Adipose tissue (tissue), 3 donors: ENCODE results near the gene FILIP1L. TPM values are rescaled to one million over a fixed set of nuclear protein-coding genes. Genes with fewer than 3 reads are reported as not detected.

Experiments used
- H3K27ac ChIP-seq: one replicate; pipeline ENCODE4 v1.5.1; 2013; ENCODE audit warnings: low read depth, low read length
- WGBS, 3 donors: extraction: QIAGEN DNeasy Blood & Tissue Kit; methylation state at CpG; one replicate each; pipeline ENCODE4 v1.1.7; 2013; 5-methylcytosine and 5-hydroxymethylcytosine counted together
- polyA plus RNA-seq, 3 donors: library from polyadenylated mRNA; stranded (reverse); fragments of 200-250 nt; gene quantifications; one replicate each; pipeline ENCODE4 v1.2.3, GENCODE V29; 2013
- donor health status: healthy with polysubstance abuse.
- donor health status: Bipolar disorder and iron deficiency.
- donor health status: healthy.

FILIP1L gene
- polyA plus RNA-seq, 3 donors: 8.4 to 71.3 (median 27.2) TPM

DNA sequence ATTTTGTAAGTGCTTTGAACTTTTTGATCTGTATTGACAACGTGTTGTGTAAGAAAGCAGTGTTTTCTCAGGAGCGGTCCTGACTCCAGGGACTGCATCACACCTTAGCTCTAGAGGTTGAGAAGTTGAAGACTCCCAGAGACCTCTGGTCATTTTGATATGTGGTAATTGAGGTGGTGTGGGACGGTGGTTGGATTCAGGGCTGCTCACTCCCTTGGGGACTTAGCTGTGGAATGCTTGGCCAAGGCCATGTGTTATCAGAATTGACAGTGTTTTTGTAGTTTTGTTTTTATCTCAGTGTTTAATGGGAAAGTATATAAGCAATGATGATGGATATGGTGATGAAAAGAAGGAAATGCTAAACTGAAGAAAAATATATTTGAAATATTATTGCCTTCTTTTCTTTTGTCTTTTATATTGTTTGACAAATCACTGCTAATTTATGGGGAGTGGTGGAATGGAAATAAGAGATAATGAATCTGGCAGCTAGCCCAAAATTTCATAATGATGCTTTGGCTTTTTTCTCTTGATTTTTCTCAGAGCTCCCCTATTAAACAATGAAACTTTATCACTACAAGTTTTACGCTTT, 280.6 kb downstream of the FILIP1L start:
- H3K27ac ChIP-seq: no peak overlapping the region
- 45 to 60% (median 54%) methylated on average over 4 of the region's 4 CpGs for WGBS, 3 donors

DNA sequence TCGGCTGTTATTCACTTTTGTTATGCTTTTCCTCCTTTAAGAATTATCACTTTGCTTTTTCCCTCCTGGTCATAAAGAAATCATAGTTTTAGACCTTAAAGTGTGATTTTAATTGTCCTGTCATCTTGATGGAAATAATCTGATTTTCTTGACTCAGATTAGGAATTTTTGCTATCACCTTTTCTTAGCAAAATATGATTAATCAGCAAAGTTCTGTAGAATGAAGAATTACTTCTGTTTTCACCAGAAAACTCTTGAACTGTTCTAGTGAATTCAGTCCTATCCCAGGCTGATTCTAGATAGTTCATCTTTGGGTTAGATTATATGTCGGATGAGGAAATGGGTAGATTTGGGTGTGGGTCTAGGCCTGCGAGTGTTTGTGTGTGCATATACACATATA, 284.5 kb downstream of the FILIP1L start:
- 92 to 94% (median 94%) methylated on average over 3 of the region's 3 CpGs for WGBS, 3 donors
- no peak overlapping the region for H3K27ac ChIP-seq

DNA sequence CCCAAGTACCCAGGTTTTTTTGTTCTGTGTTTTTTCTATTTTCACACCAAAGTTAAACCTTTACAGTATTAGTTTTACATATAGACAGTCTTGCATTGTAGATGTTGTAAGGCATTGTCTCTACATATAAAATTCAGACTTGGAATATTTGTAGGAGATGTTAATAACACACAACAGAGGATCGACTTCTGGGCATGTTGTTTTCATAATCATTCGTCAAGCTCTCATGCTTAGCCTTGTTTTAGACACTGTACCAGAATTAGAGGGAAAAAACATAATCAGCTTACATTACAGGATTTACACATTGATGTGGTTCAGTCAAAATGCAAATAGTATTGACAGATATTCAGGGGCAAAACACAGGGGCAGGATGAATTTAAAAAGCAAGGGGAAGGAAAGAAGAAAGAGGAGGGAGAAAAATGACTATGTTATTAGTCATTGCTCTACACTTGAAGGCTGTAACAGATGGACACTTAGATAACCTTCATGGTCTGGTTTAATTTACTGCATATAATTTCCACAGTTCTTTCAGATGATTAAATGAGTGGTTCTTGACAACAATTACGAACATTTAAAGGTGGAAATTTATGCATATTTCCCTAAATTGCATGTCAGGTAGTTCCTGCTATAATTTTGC, 289.2 kb downstream of the FILIP1L start:
- WGBS, 3 donors: 62 to 68% (median 67%) methylated on average over 3 of the region's 3 CpGs
- no peak overlapping the region for H3K27ac ChIP-seq

DNA sequence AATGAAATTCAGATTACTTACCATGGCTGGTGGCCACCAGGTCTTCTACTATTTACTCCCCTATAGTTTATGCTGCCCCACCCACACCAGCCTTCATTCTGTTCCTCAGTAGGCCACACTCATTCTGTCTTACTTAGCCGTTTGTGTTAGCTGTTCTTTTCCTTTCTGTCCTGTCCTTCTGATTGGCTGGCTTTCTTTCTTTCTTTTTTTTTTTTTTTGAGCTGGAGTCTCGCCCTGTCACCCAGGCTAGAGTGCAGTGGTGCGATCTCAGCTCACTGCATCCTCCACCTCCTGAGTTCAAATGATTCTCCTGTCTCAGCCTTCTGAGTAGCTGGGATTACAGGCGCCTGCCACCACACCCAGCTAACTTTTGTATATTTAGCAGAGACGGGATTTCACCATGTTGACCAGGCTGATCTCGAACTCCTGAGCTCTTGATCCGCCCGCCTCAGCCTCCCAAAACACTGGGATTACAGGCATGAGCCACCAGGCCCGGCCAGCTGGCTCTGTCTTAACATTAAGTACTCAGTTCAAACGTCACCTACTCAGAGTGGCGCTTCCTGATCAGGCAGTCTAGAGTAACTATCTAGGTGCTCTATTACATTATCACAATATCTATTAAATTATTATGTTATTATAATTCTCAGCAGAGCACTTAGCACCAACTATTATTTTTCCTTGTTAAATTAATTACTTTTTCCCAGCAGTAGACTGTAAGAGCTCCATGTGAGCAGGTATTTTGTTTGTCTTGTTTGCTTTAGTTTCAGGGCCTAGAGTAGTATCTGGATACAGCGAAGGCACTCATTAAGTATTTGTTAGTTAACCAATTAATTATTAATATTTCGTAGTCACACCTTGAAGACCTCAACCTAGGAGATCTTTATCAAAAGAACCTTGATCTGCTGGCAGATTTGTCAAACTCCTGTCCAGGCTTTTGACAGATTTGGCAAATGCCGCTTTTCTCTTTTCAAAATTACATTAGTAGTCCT, 290.3 kb downstream of the FILIP1L start:
- WGBS, 3 donors: 71 to 86% (median 79%) methylated on average over 14 of the region's 14 CpGs
- H3K27ac ChIP-seq: no peak overlapping the region

DNA sequence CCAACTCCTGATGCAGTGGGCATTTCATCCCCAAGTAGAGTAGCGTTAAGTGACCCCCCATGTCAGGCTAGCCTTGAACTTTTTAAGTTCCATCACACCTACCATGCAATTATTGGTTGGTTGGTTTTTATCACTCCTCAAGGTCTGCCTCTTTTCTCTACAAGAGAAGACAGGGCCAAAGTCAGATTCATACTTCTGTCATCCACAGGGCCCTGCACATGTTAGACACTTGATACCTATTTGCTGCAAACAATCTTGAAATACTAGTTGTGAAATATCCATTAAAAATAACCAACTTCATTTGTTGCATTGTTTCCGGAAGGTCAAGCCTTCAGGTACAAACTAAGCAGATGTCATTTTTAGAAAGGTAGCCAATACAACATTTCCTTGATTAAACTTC, 295.5 kb downstream of the FILIP1L start:
- 84 to 95% (median 86%) methylated on average over 2 of the region's 2 CpGs for WGBS, 3 donors
- H3K27ac ChIP-seq: no peak overlapping the region

DNA sequence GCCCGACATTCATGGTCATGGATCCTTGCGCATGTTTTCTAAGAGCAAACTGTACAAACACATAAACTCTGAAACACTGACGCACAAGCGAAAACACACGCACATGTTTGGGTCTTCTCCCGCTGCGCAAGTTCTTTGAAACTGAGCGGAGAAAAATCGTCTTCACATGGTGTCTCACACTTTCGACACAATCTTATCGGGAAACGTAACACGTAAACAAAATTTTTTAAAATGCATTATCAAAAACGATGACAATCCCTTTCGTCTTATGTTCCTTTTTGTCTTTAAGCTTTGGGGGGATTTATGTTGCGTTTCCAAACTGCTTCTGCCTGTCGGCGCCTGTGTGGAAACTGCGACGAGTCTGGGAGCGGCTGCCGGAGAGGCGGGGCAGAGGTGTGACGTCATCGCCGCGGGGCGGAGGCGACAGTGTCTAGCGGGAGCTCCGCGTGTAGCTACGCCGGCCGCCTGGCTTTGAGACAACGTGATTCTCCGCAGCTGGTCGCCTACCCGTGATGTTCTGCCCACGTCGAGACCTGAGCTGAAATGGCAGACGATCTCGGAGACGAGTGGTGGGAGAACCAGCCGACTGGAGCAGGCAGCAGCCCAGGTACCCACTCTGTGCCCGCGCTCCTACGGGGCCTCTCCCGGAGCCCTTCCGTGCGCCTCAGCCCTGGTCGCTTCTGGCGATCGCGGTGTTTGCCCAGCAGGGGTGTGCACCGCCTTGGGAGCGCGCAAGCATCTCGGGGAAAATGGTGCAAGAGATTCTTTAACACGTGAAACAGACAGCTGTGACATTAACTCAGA, 296.7 kb downstream of the FILIP1L start, which contains the start of gene CMSS1:
TSS of gene CMSS1 (plus strand) at position 426 of the 804 bp plus-strand sequence.
- no peak within 1 kb of the TSS for H3K27ac ChIP-seq
- 0 to 1% (median 0%) methylated on average over 60 of the region's 60 CpGs for WGBS, 3 donors

DNA sequence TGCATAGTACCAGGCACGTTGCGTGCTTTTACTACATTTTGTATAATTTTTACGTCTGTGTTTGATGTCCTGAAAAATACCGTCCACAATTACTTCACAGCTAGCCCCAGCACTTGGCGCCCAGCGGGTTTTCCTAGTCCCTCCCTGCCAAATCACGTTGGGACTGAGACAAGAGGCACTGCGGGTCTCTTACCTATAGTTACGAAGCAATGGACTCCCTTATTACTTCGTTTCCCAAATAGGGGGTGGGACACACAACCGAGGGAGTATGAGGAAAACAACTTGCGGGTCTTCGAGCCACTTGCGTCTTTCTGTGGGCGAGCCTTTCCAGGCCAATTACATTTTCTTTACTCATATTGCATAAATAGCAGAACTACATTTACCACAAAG, 297.3 kb downstream of the FILIP1L start:
- no peak overlapping the region for H3K27ac ChIP-seq
- 1 to 3% (median 3%) methylated on average over 15 of the region's 15 CpGs for WGBS, 3 donors

DNA sequence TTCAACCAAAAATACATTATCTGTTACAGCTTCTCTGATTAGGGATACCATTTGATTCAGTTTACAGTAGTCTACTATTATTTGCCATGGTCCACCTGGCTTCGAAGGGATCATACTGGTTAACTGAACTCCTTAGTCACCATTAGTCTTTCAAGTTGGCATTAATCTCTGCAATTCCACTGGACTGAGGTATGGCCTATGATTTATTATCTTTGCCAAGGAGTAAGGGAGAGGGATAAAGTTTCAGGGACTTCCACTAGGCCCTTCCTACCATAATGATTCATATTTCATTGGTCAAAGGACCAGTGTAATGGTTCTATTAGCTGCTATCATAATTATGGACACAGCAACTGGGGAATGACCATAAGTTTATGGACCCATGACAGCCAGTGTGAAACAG, 303.9 kb downstream of the FILIP1L start:
- H3K27ac ChIP-seq: no peak overlapping the region
- 93 to 97% (median 95%) methylated on average over 1 of the region's 1 CpG for WGBS, 3 donors

DNA sequence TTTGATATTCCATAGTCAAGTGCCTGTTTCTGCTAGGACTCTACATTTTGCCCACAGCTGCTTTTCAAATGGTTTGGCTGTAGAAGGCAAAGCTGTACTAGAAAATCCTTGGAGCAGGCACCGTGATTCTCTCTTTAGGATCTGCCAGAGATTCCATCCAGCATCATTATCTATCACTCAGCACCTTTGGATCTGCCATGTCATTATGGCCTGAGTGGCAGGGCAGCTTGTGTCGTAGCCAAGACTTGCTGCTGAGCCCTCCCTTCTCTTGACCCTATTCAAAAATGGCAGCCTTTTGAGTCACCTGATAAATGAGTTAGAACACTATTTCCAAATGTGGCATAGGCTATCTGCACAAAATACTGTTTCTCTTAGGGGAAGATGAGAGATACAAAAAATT, 304.7 kb downstream of the FILIP1L start:
- 82 to 91% (median 89%) methylated on average over 2 of the region's 2 CpGs for WGBS, 3 donors
- H3K27ac ChIP-seq: no peak overlapping the region

DNA sequence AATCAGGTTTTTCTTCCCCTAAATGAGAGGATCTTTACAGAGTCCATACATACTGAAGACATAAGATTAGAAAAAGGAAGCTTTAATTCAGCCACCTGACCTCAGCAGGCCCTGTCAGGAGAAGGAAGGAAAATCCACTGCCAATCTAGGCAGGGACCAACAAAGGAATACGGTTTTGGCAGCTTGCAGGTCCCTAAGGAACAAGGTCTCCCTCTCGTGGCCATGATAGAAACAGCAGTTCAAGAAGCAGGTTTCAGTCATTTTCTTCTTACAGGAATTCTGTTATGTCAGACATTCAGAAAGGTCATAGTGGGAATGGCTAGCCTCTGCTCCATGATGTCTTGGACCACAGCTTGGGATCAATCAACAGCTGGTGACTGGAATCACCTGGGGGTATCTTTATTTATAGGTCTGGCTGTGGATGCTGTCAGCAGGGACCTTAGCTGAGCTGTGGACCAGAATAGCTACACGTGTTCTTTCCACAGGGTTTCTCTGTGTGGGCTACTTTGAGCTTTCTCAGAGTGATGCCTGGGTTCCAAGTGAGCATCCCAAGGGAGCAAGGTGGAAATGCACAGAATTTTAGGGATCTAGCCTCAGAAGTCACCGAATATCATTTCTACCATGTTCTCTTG, 306.0 kb downstream of the FILIP1L start:
- H3K27ac ChIP-seq: no peak overlapping the region
- 46 to 52% (median 47%) methylated on average over 4 of the region's 4 CpGs for WGBS, 3 donors

DNA sequence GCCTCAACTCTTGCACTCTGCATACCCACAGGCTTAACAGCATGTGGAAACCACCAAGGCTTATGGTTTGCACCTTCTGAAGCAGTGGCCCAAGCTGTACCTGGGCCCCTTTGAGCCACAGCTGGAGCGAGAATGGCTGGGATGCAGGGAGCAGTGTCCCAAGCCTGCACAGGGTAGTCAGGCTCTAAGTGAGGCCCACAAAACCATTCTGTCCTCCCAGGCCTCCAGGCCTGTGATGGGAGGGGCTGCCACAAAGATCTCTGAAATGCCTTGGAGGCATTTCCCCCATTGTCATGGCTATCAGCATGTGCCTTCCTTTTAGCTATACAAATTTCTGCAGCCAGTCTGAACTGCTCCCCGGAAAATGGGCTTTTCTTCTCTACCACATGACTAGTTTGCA, 309.1 kb downstream of the FILIP1L start:
- 93 to 100% (median 94%) methylated on average over 2 of the region's 2 CpGs for WGBS, 3 donors
- H3K27ac ChIP-seq: no peak overlapping the region

DNA sequence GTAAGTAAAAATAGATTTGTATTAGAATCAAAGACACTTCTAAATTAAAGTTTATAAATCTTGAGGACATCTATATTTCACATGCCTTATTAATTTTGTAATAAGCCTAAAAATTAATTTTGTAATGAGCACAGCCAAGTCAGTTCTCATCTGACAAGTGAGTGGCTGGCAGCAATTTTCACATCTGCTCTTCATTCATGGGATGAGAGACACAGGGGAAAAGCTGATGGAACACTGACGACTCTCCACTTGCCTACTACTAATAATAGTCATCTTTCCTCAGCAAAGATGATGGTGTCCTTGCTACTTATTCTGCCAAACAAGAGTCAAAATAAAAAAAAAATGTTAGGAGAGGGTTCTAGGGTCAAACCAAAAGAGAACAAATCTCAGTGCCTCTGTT, 311.0 kb downstream of the FILIP1L start:
- WGBS, 3 donors: 69 to 87% (median 75%) methylated on average over 1 of the region's 1 CpG
- H3K27ac ChIP-seq: no peak overlapping the region

DNA sequence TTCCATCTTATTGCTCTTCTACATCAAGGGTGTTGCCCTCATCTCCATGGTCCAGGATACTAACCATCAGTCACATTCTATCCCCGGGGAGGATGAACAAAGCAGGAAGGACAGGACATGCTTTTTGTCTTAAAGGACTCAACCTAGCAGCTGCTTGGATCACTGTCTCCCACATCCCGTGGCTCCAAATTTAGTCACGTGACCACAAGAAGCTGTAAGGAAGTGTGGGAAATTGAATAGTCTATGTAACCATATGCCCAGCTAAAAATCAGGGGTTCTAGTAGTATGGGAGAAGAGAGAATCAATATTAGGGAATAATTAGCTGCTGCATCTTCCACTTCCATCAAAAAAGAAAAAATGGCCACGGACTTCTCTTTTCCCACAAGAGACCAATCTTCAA, 314.9 kb downstream of the FILIP1L start:
- 82 to 87% (median 83%) methylated on average over 4 of the region's 4 CpGs for WGBS, 3 donors
- H3K27ac ChIP-seq: no peak overlapping the region

DNA sequence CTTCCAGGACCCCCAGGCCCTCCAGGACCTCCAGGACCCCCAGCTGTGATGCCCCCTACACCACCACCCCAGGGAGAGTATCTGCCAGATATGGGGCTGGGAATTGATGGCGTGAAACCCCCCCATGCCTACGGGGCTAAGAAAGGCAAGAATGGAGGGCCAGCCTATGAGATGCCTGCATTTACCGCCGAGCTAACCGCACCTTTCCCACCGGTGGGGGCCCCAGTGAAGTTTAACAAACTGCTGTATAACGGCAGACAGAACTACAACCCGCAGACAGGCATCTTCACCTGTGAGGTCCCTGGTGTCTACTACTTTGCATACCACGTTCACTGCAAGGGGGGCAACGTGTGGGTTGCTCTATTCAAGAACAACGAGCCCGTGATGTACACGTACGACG, 318.7 kb downstream of the FILIP1L start:
- no peak overlapping the region for H3K27ac ChIP-seq
- 91 to 94% (median 92%) methylated on average over 15 of the region's 15 CpGs for WGBS, 3 donors

DNA sequence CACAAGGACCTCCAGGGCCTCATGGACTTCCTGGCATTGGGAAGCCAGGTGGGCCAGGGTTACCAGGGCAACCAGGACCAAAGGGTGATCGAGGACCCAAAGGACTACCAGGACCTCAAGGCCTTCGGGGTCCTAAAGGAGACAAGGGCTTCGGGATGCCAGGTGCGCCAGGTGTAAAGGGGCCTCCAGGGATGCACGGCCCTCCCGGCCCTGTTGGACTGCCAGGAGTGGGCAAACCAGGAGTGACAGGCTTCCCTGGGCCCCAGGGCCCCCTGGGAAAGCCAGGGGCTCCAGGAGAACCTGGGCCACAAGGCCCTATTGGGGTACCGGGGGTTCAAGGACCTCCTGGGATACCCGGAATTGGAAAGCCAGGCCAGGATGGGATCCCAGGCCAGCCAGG, 319.8 kb downstream of the FILIP1L start:
- 89 to 95% (median 91%) methylated on average over 8 of the region's 8 CpGs for WGBS, 3 donors

DNA sequence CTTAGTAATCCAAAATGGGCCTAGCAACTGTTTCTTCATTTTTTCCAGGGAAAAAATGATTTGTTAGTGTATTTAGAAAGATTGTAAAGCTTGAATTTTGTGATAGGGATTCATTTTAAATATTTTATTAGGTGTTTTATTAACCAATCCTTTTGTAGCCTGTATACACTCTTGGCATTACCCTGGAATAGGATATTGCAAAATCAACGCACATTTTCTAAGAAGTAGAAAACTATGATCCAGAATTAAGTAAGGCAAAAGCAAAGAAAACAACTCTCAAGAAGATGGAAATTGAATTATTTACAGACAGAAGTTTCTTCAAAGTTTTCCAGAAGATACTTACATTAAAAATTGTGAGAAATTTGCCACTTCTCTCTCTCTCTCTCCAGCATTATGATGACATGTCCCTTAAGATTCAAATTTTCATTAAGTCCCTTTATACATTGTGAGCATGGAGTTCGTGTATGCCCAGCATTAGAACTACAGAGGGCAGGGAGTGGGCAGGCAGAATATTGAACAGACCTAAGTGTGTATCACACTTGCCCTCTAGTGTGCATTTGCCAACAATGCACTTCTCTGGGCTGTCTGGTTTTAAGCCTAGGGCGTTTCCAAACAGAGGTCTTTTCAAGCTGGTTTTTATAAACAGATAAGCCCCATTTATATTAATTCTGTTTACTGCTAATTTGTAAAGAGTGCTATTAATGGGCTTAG, 325.1 kb downstream of the FILIP1L start:
- no peak overlapping the region for H3K27ac ChIP-seq
- WGBS, 3 donors: 15 to 28% (median 18%) methylated on average over 3 of the region's 3 CpGs

More for the DNA sequence above, 319.8 kb downstream of the FILIP1L start:
- H3K27ac ChIP-seq: no peak overlapping the region
